Endodermal cell (in vitro differentiated cells): Measurements from ENCODE around the gene STX18. TPM values are rescaled to one million over a fixed set of nuclear protein-coding genes. Genes with fewer than 3 reads are reported as not detected.
A peak's percentile ranks its signal among the peaks of the same experiment; 100 is the strongest.

Experiments used
- DNase-seq: peaks from one replicate; pipeline ENCODE4 v3.0.0-alpha.2; 2017
- H3K27ac ChIP-seq: 2 replicates; pipeline ENCODE4 v1.5.1; 2013; ENCODE audit warnings: mild to moderate bottlenecking, low read depth, low read length, moderate library complexity
- H3K27me3 ChIP-seq: 2 replicates; pipeline ENCODE4 v1.6.1; 2013; ENCODE audit warnings: mild to moderate bottlenecking, low read length, moderate library complexity; ENCODE audit not compliant: insufficient read depth, control insufficient read depth, poor library complexity, severe bottlenecking
- H3K36me3 ChIP-seq: 2 replicates; pipeline ENCODE4 v1.7.0; 2013; ENCODE audit warnings: mild to moderate bottlenecking, low read length, moderate library complexity; ENCODE audit not compliant: control insufficient read depth, insufficient read depth
- H3K4me1 ChIP-seq: one replicate; pipeline ENCODE4 v1.7.0; 2013; ENCODE audit warnings: low read length; ENCODE audit not compliant: control insufficient read depth, insufficient read depth
- H3K4me3 ChIP-seq: 2 replicates; pipeline ENCODE4 v1.5.1; 2013; ENCODE audit warnings: mild to moderate bottlenecking, low read length, moderate library complexity
- H3K9ac ChIP-seq: 2 replicates; pipeline ENCODE4 v1.6.1; 2013; ENCODE audit warnings: mild to moderate bottlenecking, low read length, moderate library complexity; ENCODE audit not compliant: poor library complexity, severe bottlenecking; ENCODE audit errors: extremely low read depth
- H3K9me3 ChIP-seq: 2 replicates; pipeline ENCODE4 v1.6.1; 2013; ENCODE audit warnings: mild to moderate bottlenecking, low read length, moderate library complexity; ENCODE audit not compliant: control insufficient read depth
- H3K27ac Mint-ChIP-seq: 2 replicates; pipeline ENCODE4 v1.8.0; 2020; ENCODE audit warnings: mixed read lengths
- H3K27me3 Mint-ChIP-seq: 2 replicates; pipeline ENCODE4 v1.8.0; 2021; ENCODE audit warnings: mild to moderate bottlenecking, mixed read lengths; ENCODE audit not compliant: insufficient read depth
- H3K36me3 Mint-ChIP-seq: 2 replicates; pipeline ENCODE4 v1.8.0; 2020; ENCODE audit warnings: low read depth, mixed read lengths
- H3K4me1 Mint-ChIP-seq: 2 replicates; pipeline ENCODE4 v1.8.0; 2020; ENCODE audit warnings: mixed read lengths
- H3K4me3 Mint-ChIP-seq: 2 replicates; pipeline ENCODE4 v1.8.0; 2020; ENCODE audit warnings: mild to moderate bottlenecking, moderate library complexity, mixed read lengths
- H3K9me3 Mint-ChIP-seq: 2 replicates; pipeline ENCODE4 v1.8.0; 2020; ENCODE audit warnings: mild to moderate bottlenecking, mixed read lengths
- CTCF ChIP-seq: fragments of 200-600 bp; sonication (generic); conservative IDR thresholded peaks from 2 replicates; pipeline ENCODE4 v1.5.0; 2021; ENCODE audit warnings: antibody characterized with exemption, mild to moderate bottlenecking
- WGBS, 2 experiments: methylation state at CpG; one replicate each; pipeline versions ENCODE4 v1.1.5 to v1.1.7; 2013; ENCODE audit warnings: missing lambda C conversion rate in 2 of 2, mixed read lengths in 1 of 2; ENCODE audit not compliant: insufficient coverage in 1 of 2, insufficient read length in 1 of 2; 5-methylcytosine and 5-hydroxymethylcytosine counted together
- long read RNA-seq, 4 experiments: library from polyadenylated mRNA in 2 of 4; library from RNA in 1 of 4; library from capped mRNA in 1 of 4; stranded (forward) in 3 of 4; unstranded in 1 of 4; transcript quantifications; one replicate each; pipeline ENCODE4 v2.0.0, GENCODE V29; 2020 to 2021; ENCODE audit warnings: inconsistent platforms in 1 of 4
- polyA plus RNA-seq, 2 experiments: library from polyadenylated mRNA; stranded (reverse); fragments of 50-300 nt; gene quantifications; one replicate each; pipeline ENCODE4 v1.2.3, GENCODE V29; 2013
- total RNA-seq, 2 donors: library from RNA; stranded (reverse); fragmentation: NEBNext Ultra II Directional in 1 of 2; extraction: Animal tissue kit (Norgen Biotek cat#: 25700) in 1 of 2; gene quantifications; 2 replicates in 1 of 2; 3 replicates in 1 of 2; pipeline ENCODE4 v1.2.1, GENCODE V29; 2021

STX18 gene
- 10 to 100 TPM; 26.9 to 33.3 TPM for total RNA-seq
- polyA plus RNA-seq (2013, experiment 1 of 2) = 30.9 TPM
- polyA plus RNA-seq (2013, experiment 2 of 2) = 27.2 TPM
- long read RNA-seq, experiment 1, transcript STX18-201 (11 exons, 2,138 nt) = major isoform, 7 of 18 reads
- long read RNA-seq, experiment 1, partial matches to known transcripts = 6 of 18 reads
- long read RNA-seq, experiment 1, other reads (novel, unspliced or antisense) = 4 of 18 reads
- long read RNA-seq, experiment 2, transcript STX18-201 (11 exons, 2,138 nt) = major isoform, 43 of 55 reads
- long read RNA-seq, experiment 2, partial matches to known transcripts = 0 of 55 reads
- long read RNA-seq, experiment 2, other reads (novel, unspliced or antisense) = 10 of 55 reads
- long read RNA-seq, experiment 3, transcript STX18-201 (11 exons, 2,138 nt) = major isoform, 176 of 187 reads
- long read RNA-seq, experiment 3, partial matches to known transcripts = 0 of 187 reads
- long read RNA-seq, experiment 3, other reads (novel, unspliced or antisense) = 11 of 187 reads
- long read RNA-seq, experiment 4, transcript STX18-201 (11 exons, 2,138 nt) = major isoform, 35 of 41 reads
- long read RNA-seq, experiment 4, partial matches to known transcripts = 0 of 41 reads
- long read RNA-seq, experiment 4, other reads (novel, unspliced or antisense) = 5 of 41 reads

- whole genome bisulfite sequencing, 2 experiments = 0% methylated on average over 23 to 76 of the region's 76 CpGs
- Histone ChIP-seq H3K9me3 (no peaks in the 10 kb centered on the region), H3K9ac (peak within 1 kb of the TSS; percentile 97), H3K36me3 (no peaks in the 10 kb centered on the region), H3K4me1 (no peaks in the 10 kb centered on the region), H3K27ac (peak within 1 kb of the TSS; percentile 40), H3K27me3 (no peaks in the 10 kb centered on the region), H3K4me3 (peak within 1 kb of the TSS; percentile 97)
- H3K27me3 Mint-ChIP-seq = no peaks in the 10 kb centered on the region
- peak; percentile 96 for DNase-seq
- TF ChIP-seq CTCF = no peak
- peak within 1 kb of the TSS; percentile 98 for H3K27ac Mint-ChIP-seq
- peak within 1 kb of the TSS; percentile 95 for H3K4me3 Mint-ChIP-seq
- H3K4me1 Mint-ChIP-seq = peaks cover 15% of the 10 kb centered on the region
- H3K36me3 Mint-ChIP-seq = peaks cover 7% of the 10 kb centered on the region
- H3K9me3 Mint-ChIP-seq = no peaks in the 10 kb centered on the region
Observed at GRCh38 chr4:4541661-4542570, at the start of gene STX18. Gene STX18, minus strand, starts transcription at chr4:4542048. Its CDS starts 84 bp downstream, at chr4:4541964.

- 85 to 95% methylated on average over 4 of the region's 4 CpGs for WGBS, 2 experiments
- Histone ChIP-seq H3K27me3 (no peaks in the 10 kb centered on the region), H3K4me1 (no peaks in the 10 kb centered on the region), H3K4me3 (no peak overlapping the region), H3K27ac (no peak overlapping the region), H3K9ac (no peak overlapping the region), H3K9me3 (peaks cover 33% of the 10 kb centered on the region), H3K36me3 (no peaks in the 10 kb centered on the region)
- Mint-ChIP-seq H3K4me1 (no peaks in the 10 kb centered on the region), H3K4me3 (no peak overlapping the region), H3K27ac (no peak overlapping the region), H3K36me3 (peaks cover 34% of the 10 kb centered on the region), H3K27me3 (peaks cover 2% of the 10 kb centered on the region), H3K9me3 (peaks cover 41% of the 10 kb centered on the region)
- no peak for DNase-seq
- TF ChIP-seq CTCF = no peak
Observed at GRCh38 chr4:4591071-4591470, 49.2 kb upstream of the STX18 start.

GRCh38 chr4:4590546-4590945 is 48.7 kb upstream of the STX18 start:
- H3K27ac Mint-ChIP-seq = no peak overlapping the region
- peaks cover 30% of the 10 kb centered on the region for H3K36me3 Mint-ChIP-seq
- peaks cover 2% of the 10 kb centered on the region for H3K27me3 Mint-ChIP-seq

More at GRCh38 chr4:4590546-4590945, 48.7 kb upstream of the STX18 start:
- Histone ChIP-seq H3K27ac (no peak overlapping the region), H3K4me3 (no peak overlapping the region), H3K9ac (no peak overlapping the region), H3K4me1 (no peaks in the 10 kb centered on the region), H3K9me3 (peaks cover 27% of the 10 kb centered on the region), H3K27me3 (no peaks in the 10 kb centered on the region), H3K36me3 (no peaks in the 10 kb centered on the region)
- 95 to 100% methylated on average over 2 to 7 of the region's 7 CpGs for WGBS, 2 experiments
- no peak for TF ChIP-seq CTCF
- Mint-ChIP-seq H3K4me3 (no peak overlapping the region), H3K9me3 (peaks cover 36% of the 10 kb centered on the region), H3K4me1 (no peaks in the 10 kb centered on the region)
- no peak for DNase-seq
